ENCODE measurements around the gene SPON1. TPM values are rescaled to one million over a fixed set of nuclear protein-coding genes. Genes with fewer than 3 reads are reported as not detected.

Gene SPON1
- total RNA-seq, 3 donors from 2014 or later (not counting 1 experiment from before 2014, with no cell fraction given): 0.09 to 0.18 TPM; not detected in 1

DNA sequence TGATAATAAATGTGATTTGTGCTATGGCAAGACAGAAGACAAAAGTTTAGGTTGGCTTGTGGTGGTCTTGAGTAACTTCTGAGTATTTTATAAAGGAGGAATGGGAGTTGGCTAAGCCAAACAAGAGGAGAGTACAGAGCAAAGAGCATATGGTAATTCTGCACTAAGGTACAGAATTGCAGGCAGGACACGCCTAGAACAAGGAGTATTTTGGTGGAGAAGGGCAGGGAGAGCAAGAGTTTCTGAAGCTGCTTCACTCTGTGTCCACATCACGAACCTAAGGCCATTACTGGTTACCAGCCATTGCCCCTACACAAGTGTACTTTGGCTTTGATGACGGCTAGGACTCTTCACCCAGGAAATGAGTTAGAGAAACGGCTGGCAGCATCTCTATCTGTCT lies 170.9 kb downstream of the SPON1 start:
- H3K4me1 ChIP-seq (ENCODE audit: control insufficient read depth, insufficient read depth, low read length): no peaks in the 10 kb centered on the region
- H3K36me3 ChIP-seq (ENCODE audit: control insufficient read depth, insufficient read depth, low read length): no peaks in the 10 kb centered on the region
- H3K27ac ChIP-seq (ENCODE audit: low read length): no peak overlapping the region
- no peaks in the 10 kb centered on the region for H3K27me3 ChIP-seq (ENCODE audit: control insufficient read depth, insufficient read depth, low read length)
- no peaks in the 10 kb centered on the region for H3K9me3 ChIP-seq (ENCODE audit: control insufficient read depth, insufficient read depth, low read length)
- no peak for TF ChIP-seq CTCF (IDR thresholded peaks at IDR 0.05)
- Mint-ChIP-seq H3K27me3 (ENCODE audit: low read depth in 2 of 2) (peaks cover 6 to 13% of the 10 kb centered on the region in 2 donors), H3K9me3 (no peaks in the 10 kb centered on the region), H3K4me3 (no peak overlapping the region), H3K27ac (no peak overlapping the region), H3K36me3 (no peaks in the 10 kb centered on the region), H3K4me1 (no peaks in the 10 kb centered on the region)
- intact Hi-C loops (cut with micrococcal nuclease): no loop called here
- no peak overlapping the region for H3K4me3 ChIP-seq (ENCODE audit: low read length)
- DNase-seq (no peak), ATAC-seq (no peak)
- WGBS (ENCODE audit: insufficient coverage): 78% methylated on average over 4 of the region's 4 CpGs

- Histone ChIP-seq H3K27ac (ENCODE audit: low read length) (no peak overlapping the region), H3K9me3 (ENCODE audit: control insufficient read depth, insufficient read depth, low read length) (no peaks in the 10 kb centered on the region), H3K4me1 (ENCODE audit: control insufficient read depth, insufficient read depth, low read length) (no peaks in the 10 kb centered on the region), H3K4me3 (ENCODE audit: low read length) (no peak overlapping the region), H3K36me3 (ENCODE audit: control insufficient read depth, insufficient read depth, low read length) (no peaks in the 10 kb centered on the region), H3K27me3 (ENCODE audit: control insufficient read depth, insufficient read depth, low read length) (no peaks in the 10 kb centered on the region)
- TF ChIP-seq CTCF (IDR thresholded peaks at IDR 0.05): no peak
- Mint-ChIP-seq H3K27ac (no peak overlapping the region), H3K36me3 (no peaks in the 10 kb centered on the region), H3K4me1 (no peaks in the 10 kb centered on the region), H3K4me3 (no peak overlapping the region), H3K9me3 (no peaks in the 10 kb centered on the region), H3K27me3 (ENCODE audit: low read depth in 2 of 2) (peaks cover 0 to 7% of the 10 kb centered on the region in 2 donors)
- ATAC-seq (no peak), DNase-seq (no peak)
- intact Hi-C loops (cut with micrococcal nuclease): no loop called here
- 58% methylated on average over 1 of the region's 1 CpG for WGBS (ENCODE audit: insufficient coverage)
These were observed 174.0 kb downstream of the SPON1 start for GRCh38 chr11:14136561-14136960.

- no peaks in the 10 kb centered on the region for H3K4me1 ChIP-seq (ENCODE audit: control insufficient read depth, insufficient read depth, low read length)
- Mint-ChIP-seq H3K9me3 (no peaks in the 10 kb centered on the region), H3K4me3 (no peak overlapping the region), H3K27ac (no peak overlapping the region), H3K36me3 (no peaks in the 10 kb centered on the region), H3K4me1 (no peaks in the 10 kb centered on the region), H3K27me3 (ENCODE audit: low read depth in 2 of 2) (peaks cover 1 to 7% of the 10 kb centered on the region in 2 donors)
- no peaks in the 10 kb centered on the region for H3K9me3 ChIP-seq (ENCODE audit: control insufficient read depth, insufficient read depth, low read length)
- H3K36me3 ChIP-seq (ENCODE audit: control insufficient read depth, insufficient read depth, low read length): no peaks in the 10 kb centered on the region
- TF ChIP-seq CTCF (IDR thresholded peaks at IDR 0.05): no peak
- no peaks in the 10 kb centered on the region for H3K27me3 ChIP-seq (ENCODE audit: control insufficient read depth, insufficient read depth, low read length)
- no peak overlapping the region for H3K4me3 ChIP-seq (ENCODE audit: low read length)
- no peak for DNase-seq
- intact Hi-C loops (cut with micrococcal nuclease): no loop called here
- no peak for ATAC-seq
- H3K27ac ChIP-seq (ENCODE audit: low read length): no peak overlapping the region
- WGBS (ENCODE audit: insufficient coverage): 96% methylated on average over 4 of the region's 4 CpGs
These were observed 174.8 kb downstream of the SPON1 start for GRCh38 chr11:14137284-14137683.

GRCh38 chr11:14140991-14141390 lies 178.5 kb downstream of the SPON1 start:
- H3K27me3 ChIP-seq (ENCODE audit: control insufficient read depth, insufficient read depth, low read length): no peaks in the 10 kb centered on the region
- 90% methylated on average over 3 of the region's 3 CpGs for WGBS (ENCODE audit: insufficient coverage)
- no peaks in the 10 kb centered on the region for H3K4me1 Mint-ChIP-seq
- no peak overlapping the region for H3K4me3 ChIP-seq (ENCODE audit: low read length)
- intact Hi-C loops (cut with micrococcal nuclease): no loop called here
- H3K36me3 ChIP-seq (ENCODE audit: control insufficient read depth, insufficient read depth, low read length): no peaks in the 10 kb centered on the region
- H3K9me3 Mint-ChIP-seq: no peaks in the 10 kb centered on the region
- peaks cover 3 to 9% of the 10 kb centered on the region in 2 donors for H3K27me3 Mint-ChIP-seq (ENCODE audit: low read depth in 2 of 2)
- H3K27ac ChIP-seq (ENCODE audit: low read length): no peak overlapping the region
- no peak overlapping the region for H3K4me3 Mint-ChIP-seq
- TF ChIP-seq CTCF (IDR thresholded peaks at IDR 0.05): no peak
- H3K27ac Mint-ChIP-seq: no peak overlapping the region
- no peaks in the 10 kb centered on the region for H3K36me3 Mint-ChIP-seq
- ATAC-seq (no peak), DNase-seq (no peak)
- H3K4me1 ChIP-seq (ENCODE audit: control insufficient read depth, insufficient read depth, low read length): no peaks in the 10 kb centered on the region
- no peaks in the 10 kb centered on the region for H3K9me3 ChIP-seq (ENCODE audit: control insufficient read depth, insufficient read depth, low read length)

Data from natural killer cell (primary cell).